H9 (cell line): ENCODE measurements around the gene GOLGA7B. TPM values are rescaled to one million over a fixed set of nuclear protein-coding genes. Genes with fewer than 3 reads are reported as not detected.

Experiments used
- DNase-seq: peaks from one replicate; pipeline ENCODE4 v3.0.0-alpha.2; 2017
- H2AFZ ChIP-seq: one replicate; pipeline ENCODE4 v1.6.1; 2013; ENCODE audit warnings: mild to moderate bottlenecking, low read length, control low read depth, moderate library complexity
- H2AK5ac ChIP-seq: 2 replicates; pipeline ENCODE4 v1.6.1; 2013; ENCODE audit warnings: low read length, control low read depth, mixed read lengths; ENCODE audit not compliant: insufficient read length
- H2BK120ac ChIP-seq: one replicate; pipeline ENCODE4 v1.6.1; 2013; ENCODE audit warnings: low read depth, mild to moderate bottlenecking, low read length, control low read depth, inconsistent platforms; ENCODE audit not compliant: poor library complexity, severe bottlenecking
- H2BK12ac ChIP-seq: 2 replicates; pipeline ENCODE4 v1.6.1; 2013; ENCODE audit warnings: low read length, control low read depth, mixed read lengths, low read depth; ENCODE audit not compliant: insufficient read length
- H2BK15ac ChIP-seq: 2 replicates; pipeline ENCODE4 v1.6.1; 2013; ENCODE audit warnings: low read depth, low read length, control low read depth
- H2BK20ac ChIP-seq: one replicate; pipeline ENCODE4 v1.6.1; 2013; ENCODE audit warnings: low read depth, mild to moderate bottlenecking, low read length, control low read depth, inconsistent platforms; ENCODE audit not compliant: poor library complexity, severe bottlenecking
- H2BK5ac ChIP-seq: 2 replicates; pipeline ENCODE4 v1.6.1; 2013; ENCODE audit warnings: low read length, control low read depth, mixed read lengths; ENCODE audit not compliant: insufficient read length
- H3K14ac ChIP-seq: 2 replicates; pipeline ENCODE4 v1.6.1; 2013; ENCODE audit warnings: low read length, control low read depth; ENCODE audit not compliant: insufficient read depth
- H3K18ac ChIP-seq: 2 replicates; pipeline ENCODE4 v1.6.1; 2013; ENCODE audit warnings: low read depth, mild to moderate bottlenecking, mixed read lengths, low read length, control low read depth; ENCODE audit not compliant: insufficient read length
- H3K23ac ChIP-seq: 2 replicates; pipeline ENCODE4 v1.6.1; 2013; ENCODE audit warnings: low read length, control low read depth, mixed read lengths, low read depth; ENCODE audit not compliant: insufficient read length
- H3K23me2 ChIP-seq: 2 replicates; pipeline ENCODE4 v1.6.1; 2013; ENCODE audit warnings: low read depth, mild to moderate bottlenecking, mixed read lengths, low read length, control low read depth; ENCODE audit not compliant: insufficient read length, poor library complexity, severe bottlenecking
- H3K27ac ChIP-seq: 2 replicates; pipeline ENCODE4 v1.5.1; 2013; ENCODE audit warnings: low read length, control low read depth, mixed read lengths, low read depth; ENCODE audit not compliant: insufficient read length
- H3K27me3 ChIP-seq: 2 replicates; pipeline ENCODE4 v1.6.1; 2013; ENCODE audit warnings: low read length, control low read depth, inconsistent platforms; ENCODE audit not compliant: insufficient read depth
- H3K4ac ChIP-seq: 2 replicates; pipeline ENCODE4 v1.6.1; 2013; ENCODE audit warnings: low read depth, mild to moderate bottlenecking, control low read depth, inconsistent platforms, low read length, moderate library complexity
- H3K4me1 ChIP-seq: 2 replicates; pipeline ENCODE4 v1.6.1; 2013; ENCODE audit warnings: low read length, control low read depth, inconsistent platforms; ENCODE audit not compliant: insufficient read depth
- H3K4me2 ChIP-seq: 2 replicates; pipeline ENCODE4 v1.6.1; 2013; ENCODE audit warnings: low read length, control low read depth, mixed read lengths; ENCODE audit not compliant: insufficient read length, insufficient read depth
- H3K56ac ChIP-seq: 2 replicates; pipeline ENCODE4 v1.6.1; 2013; ENCODE audit warnings: low read depth, mild to moderate bottlenecking, mixed read lengths, low read length, control low read depth; ENCODE audit not compliant: insufficient read length
- H3K79me1 ChIP-seq: 2 replicates; pipeline ENCODE4 v1.6.1; 2013; ENCODE audit warnings: low read depth, mild to moderate bottlenecking, moderate library complexity, low read length, control low read depth, inconsistent platforms; ENCODE audit not compliant: insufficient read depth, poor library complexity, severe bottlenecking
- H3K79me2 ChIP-seq: 2 replicates; pipeline ENCODE4 v1.6.1; 2013; ENCODE audit warnings: low read length, control low read depth, inconsistent platforms; ENCODE audit not compliant: insufficient read depth
- H3K9ac ChIP-seq: 2 replicates; pipeline ENCODE4 v1.6.1; 2013; ENCODE audit warnings: low read length, control low read depth, mixed read lengths; ENCODE audit not compliant: insufficient read length; ENCODE audit errors: extremely low read depth
- H3K9me3 ChIP-seq: one replicate; pipeline ENCODE4 v1.6.1; 2013; ENCODE audit warnings: low read depth, low read length, inconsistent platforms; ENCODE audit not compliant: control insufficient read depth
- H3T11ph ChIP-seq: one replicate; pipeline ENCODE4 v1.6.1; 2013; ENCODE audit warnings: mild to moderate bottlenecking, low read length, control low read depth, inconsistent platforms
- H4K20me1 ChIP-seq: one replicate; pipeline ENCODE4 v1.6.1; 2013; ENCODE audit not compliant: control insufficient read depth, insufficient read length, insufficient read depth
- H4K5ac ChIP-seq: 2 replicates; pipeline ENCODE4 v1.6.1; 2013; ENCODE audit warnings: low read depth, mild to moderate bottlenecking, mixed read lengths, low read length, control low read depth; ENCODE audit not compliant: insufficient read length
- H4K8ac ChIP-seq: replicated peaks from 2 replicates; pipeline ENCODE4 v1.6.1; 2013; ENCODE audit warnings: low read length, control low read depth, mixed read lengths, low read depth; ENCODE audit not compliant: insufficient read length
- H4K91ac ChIP-seq: 2 replicates; pipeline ENCODE4 v1.6.1; 2013; ENCODE audit warnings: low read depth, mild to moderate bottlenecking, moderate library complexity, mixed read lengths, low read length, control low read depth; ENCODE audit not compliant: insufficient read length
- H3K27ac Mint-ChIP-seq, 3 experiments: 2 replicates in 2 of 3; 3 replicates in 1 of 3; pipeline ENCODE4 v1.8.0; 2020 to 2021; ENCODE audit warnings: mixed read lengths in 3 of 3, mild to moderate bottlenecking in 1 of 3, moderate library complexity in 1 of 3
- H3K27me3 Mint-ChIP-seq: 2 replicates; pipeline ENCODE4 v1.8.0; 2021; ENCODE audit warnings: low read depth, mild to moderate bottlenecking, moderate library complexity, mixed read lengths
- H3K36me3 Mint-ChIP-seq, 3 experiments: 2 replicates in 2 of 3; 3 replicates in 1 of 3; pipeline ENCODE4 v1.8.0; 2020 to 2021; ENCODE audit warnings: low read depth in 3 of 3, mixed read lengths in 3 of 3; ENCODE audit not compliant: insufficient read depth in 1 of 3
- H3K4me1 Mint-ChIP-seq, 2 experiments: 2 replicates each; pipeline ENCODE4 v1.8.0; 2020; ENCODE audit warnings: mixed read lengths in 2 of 2
- H3K4me3 Mint-ChIP-seq, 2 experiments: 2 replicates in 1 of 2; 3 replicates in 1 of 2; pipeline ENCODE4 v1.8.0; 2020 to 2021; ENCODE audit warnings: mild to moderate bottlenecking in 2 of 2, mixed read lengths in 2 of 2, moderate library complexity in 1 of 2
- H3K9me3 Mint-ChIP-seq, 2 experiments: 2 replicates in 1 of 2; 3 replicates in 1 of 2; pipeline ENCODE4 v1.8.0; 2020; ENCODE audit warnings: mild to moderate bottlenecking in 2 of 2, mixed read lengths in 2 of 2, moderate library complexity in 1 of 2
- WGBS: extraction: QIAGEN DNeasy Blood & Tissue Kit; methylation state at CpG from one replicate; pipeline ENCODE4 v1.1.7; 2013; ENCODE audit warnings: missing lambda C conversion rate, low lambda C conversion rate, mixed read lengths; ENCODE audit not compliant: insufficient read length; ENCODE audit errors: extremely low coverage; 5-methylcytosine and 5-hydroxymethylcytosine counted together
- total RNA-seq: library from RNA; stranded (reverse); gene quantifications from 2 replicates; pipeline ENCODE4 v1.2.1, GENCODE V29; 2021
- TF ChIP-seq, protein P1 (sequence below): fragments of 200-600 bp; sonication (generic); conservative IDR thresholded peaks from 3 replicates; pipeline ENCODE4 v1.8.0; 2021; ENCODE audit warnings: antibody characterized with exemption, mild to moderate bottlenecking

The GOLGA7B gene
- total RNA-seq, 1 experiment from 2014 or later = 0.04 TPM

DNA sequence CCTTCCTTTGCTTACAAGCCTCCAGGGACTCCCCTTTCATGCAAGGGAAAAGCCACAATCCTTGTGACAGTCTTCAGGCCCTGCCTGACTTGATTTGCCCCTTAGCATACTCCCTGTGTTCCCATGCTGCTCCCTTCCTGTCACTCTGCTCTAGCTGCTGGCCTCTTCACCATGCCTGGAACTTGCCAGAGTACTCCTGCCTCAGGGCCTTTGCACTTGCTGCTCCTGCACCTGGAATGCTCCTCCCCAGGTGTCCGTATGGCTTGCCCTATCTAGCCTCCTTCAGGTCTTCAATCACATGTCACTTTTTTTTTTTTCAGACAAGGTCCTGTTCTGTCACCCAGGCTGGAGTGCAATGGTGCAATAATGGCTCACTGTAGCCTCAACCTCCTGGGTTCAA, 22.8 kb upstream of the GOLGA7B start:
- H3K18ac ChIP-seq = no peak overlapping the region
- no peak overlapping the region for H3K4me2 ChIP-seq
- no peaks in the 10 kb centered on the region for H3K4me1 ChIP-seq
- no peak overlapping the region for H4K91ac ChIP-seq
- TF ChIP-seq, protein P1, sequence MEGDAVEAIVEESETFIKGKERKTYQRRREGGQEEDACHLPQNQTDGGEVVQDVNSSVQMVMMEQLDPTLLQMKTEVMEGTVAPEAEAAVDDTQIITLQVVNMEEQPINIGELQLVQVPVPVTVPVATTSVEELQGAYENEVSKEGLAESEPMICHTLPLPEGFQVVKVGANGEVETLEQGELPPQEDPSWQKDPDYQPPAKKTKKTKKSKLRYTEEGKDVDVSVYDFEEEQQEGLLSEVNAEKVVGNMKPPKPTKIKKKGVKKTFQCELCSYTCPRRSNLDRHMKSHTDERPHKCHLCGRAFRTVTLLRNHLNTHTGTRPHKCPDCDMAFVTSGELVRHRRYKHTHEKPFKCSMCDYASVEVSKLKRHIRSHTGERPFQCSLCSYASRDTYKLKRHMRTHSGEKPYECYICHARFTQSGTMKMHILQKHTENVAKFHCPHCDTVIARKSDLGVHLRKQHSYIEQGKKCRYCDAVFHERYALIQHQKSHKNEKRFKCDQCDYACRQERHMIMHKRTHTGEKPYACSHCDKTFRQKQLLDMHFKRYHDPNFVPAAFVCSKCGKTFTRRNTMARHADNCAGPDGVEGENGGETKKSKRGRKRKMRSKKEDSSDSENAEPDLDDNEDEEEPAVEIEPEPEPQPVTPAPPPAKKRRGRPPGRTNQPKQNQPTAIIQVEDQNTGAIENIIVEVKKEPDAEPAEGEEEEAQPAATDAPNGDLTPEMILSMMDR = no peak
- Mint-ChIP-seq H3K4me1 (peaks cover 7 to 18% of the 10 kb centered on the region in 2 experiments), H3K9me3 (no peaks in the 10 kb centered on the region), H3K27ac (no peak overlapping the region), H3K36me3 (no peaks in the 10 kb centered on the region), H3K4me3 (no peak overlapping the region), H3K27me3 (no peaks in the 10 kb centered on the region; the same call in 1 of the 2 replicates)
- H3K27ac ChIP-seq = no peak overlapping the region
- H4K5ac ChIP-seq = no peak overlapping the region
- no peak overlapping the region for H3K23ac ChIP-seq
- H3K14ac ChIP-seq = no peak overlapping the region
- H3K79me2 ChIP-seq = no peaks in the 10 kb centered on the region
- no peak overlapping the region for H3K4ac ChIP-seq
- no peaks in the 10 kb centered on the region for H4K20me1 ChIP-seq
- H3K23me2 ChIP-seq = peaks cover 2% of the 10 kb centered on the region
- H4K8ac ChIP-seq = no peak overlapping the region
- no peaks in the 10 kb centered on the region for H3K9me3 ChIP-seq
- H3K27me3 ChIP-seq = no peaks in the 10 kb centered on the region
- DNase-seq = no peak
- H3T11ph ChIP-seq = no peak overlapping the region
- no peak overlapping the region for H3K9ac ChIP-seq
- no peak overlapping the region for H2AFZ ChIP-seq
- no peak overlapping the region for H2BK120ac ChIP-seq
- H2BK15ac ChIP-seq = no peak overlapping the region
- H2BK20ac ChIP-seq = no peak overlapping the region
- H2AK5ac ChIP-seq = no peak overlapping the region
- H2BK5ac ChIP-seq = no peak overlapping the region
- H2BK12ac ChIP-seq = no peak overlapping the region
- H3K56ac ChIP-seq = no peak overlapping the region
- WGBS = no CpG with 5 or more reads among the region's 1 CpG
- no peaks in the 10 kb centered on the region for H3K79me1 ChIP-seq
